HG02759 (cell line): ENCODE measurements around the gene ZFYVE21.
A peak's percentile ranks its signal among the peaks of the same experiment; 100 is the strongest.

Source experiments
- ATAC-seq: cut with Tn5 transposase; IDR thresholded peaks from one replicate; pipeline ENCODE4 v1.9.1; 2021; ENCODE audit warnings: mild to moderate bottlenecking, moderate library complexity; ENCODE audit not compliant: unreplicated experiment

ZFYVE21 gene

GRCh38 chr14:103704708-103705107, 10.9 kb upstream of the ZFYVE21 start:
- ATAC-seq, result no peak

DNA sequence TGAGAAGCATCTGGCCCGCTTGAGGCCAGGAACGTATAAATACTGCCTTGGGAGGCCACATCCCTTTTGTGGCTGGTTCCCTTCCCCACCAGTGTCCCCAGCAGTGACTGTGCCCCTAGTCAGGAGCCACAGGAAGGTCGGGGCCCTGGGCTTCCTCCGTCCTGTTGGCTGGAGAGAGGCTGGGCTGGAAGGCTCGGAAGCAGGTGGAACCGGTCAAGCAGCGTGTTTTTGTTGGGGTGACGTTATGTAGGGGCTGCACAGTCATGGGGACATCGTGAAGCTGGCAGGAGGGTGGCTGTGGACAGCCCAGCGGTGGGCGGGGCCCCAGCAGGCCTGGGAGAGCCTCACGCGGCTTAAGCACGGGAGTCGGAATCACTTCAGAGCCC, 10.5 kb upstream of the ZFYVE21 start:
- no peak for ATAC-seq

DNA sequence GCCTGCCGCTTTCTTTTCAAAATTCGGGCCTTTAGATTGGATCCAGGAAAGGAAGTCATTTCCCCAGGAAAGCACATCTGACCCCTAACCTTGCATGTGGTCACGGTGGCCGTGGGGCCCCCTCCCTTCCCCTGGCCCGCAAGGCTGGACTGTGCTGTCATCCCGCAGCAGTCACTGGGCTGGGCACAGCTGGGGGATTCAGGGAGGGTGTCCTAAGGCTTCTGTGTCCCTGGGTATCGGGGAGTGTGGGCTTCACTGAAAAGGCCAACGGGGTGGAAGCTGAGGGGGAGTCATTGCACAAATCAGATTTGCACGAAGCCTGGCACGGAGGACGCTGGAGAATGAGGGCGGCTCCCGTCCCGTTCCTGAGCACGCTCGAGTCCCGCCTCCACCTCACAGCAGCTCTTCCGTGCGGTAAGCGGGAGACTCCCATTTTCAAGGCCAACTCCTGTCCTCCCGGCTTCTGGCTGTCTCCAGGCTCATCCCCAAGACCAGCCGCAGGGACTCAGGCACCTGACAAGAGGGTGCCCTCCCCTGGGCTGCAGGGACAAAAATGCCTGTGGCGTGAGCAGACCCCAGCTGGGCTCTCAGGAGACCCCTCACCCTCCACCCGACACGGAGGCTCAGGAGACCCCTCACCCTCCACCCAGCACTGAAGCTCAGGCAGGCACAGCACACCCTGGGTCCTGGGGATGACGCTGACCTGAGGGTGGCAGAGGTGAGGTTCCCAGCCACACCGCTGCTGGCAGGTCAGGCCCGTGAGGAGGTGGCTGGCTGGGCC, 9.9 kb upstream of the ZFYVE21 start:
- ATAC-seq, result no peak

DNA sequence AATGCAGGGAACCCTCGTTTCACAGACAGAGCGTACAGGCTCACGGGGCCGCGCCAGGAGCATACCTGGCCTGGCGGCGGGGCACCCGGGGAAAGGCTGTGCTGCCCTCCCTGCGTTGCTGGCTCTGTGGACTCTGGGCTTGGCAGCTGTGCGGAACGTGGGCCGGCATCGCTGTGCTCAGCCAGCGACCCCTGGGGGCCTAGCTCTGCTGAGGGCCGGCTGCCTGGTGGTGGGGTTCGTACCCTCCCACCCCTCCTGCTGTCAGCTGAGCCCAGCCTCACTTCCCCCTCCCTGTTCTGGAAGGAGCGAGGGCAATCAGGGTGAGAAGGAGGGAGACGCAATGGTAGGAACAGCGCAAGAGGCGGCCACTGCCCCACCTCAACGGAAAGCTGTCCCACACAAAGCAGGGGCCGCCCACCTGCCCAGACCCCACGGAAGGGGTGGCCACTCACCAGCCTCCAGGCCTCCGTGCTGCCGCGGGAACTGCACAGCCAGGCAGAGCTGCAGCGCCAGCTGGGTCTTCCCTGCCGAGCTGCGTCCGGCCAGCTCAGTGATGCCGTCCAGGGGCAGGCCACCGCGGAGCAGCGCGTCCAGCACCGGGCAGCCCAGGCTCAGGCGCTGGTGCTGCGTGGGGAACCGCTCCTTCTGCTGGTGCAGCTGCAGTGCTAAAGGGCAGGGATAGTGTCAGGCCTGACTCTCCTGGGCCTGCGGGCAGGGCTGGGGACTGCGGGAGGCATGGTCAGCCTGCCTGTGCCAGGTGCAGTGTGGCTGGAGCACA, 8.9 kb upstream of the ZFYVE21 start:
- no peak for ATAC-seq

GRCh38 chr14:103707329-103708263, 8.0 kb upstream of the ZFYVE21 start:
- ATAC-seq, result no peak

GRCh38 chr14:103708750-103709187, 6.8 kb upstream of the ZFYVE21 start:
- no peak for ATAC-seq

DNA sequence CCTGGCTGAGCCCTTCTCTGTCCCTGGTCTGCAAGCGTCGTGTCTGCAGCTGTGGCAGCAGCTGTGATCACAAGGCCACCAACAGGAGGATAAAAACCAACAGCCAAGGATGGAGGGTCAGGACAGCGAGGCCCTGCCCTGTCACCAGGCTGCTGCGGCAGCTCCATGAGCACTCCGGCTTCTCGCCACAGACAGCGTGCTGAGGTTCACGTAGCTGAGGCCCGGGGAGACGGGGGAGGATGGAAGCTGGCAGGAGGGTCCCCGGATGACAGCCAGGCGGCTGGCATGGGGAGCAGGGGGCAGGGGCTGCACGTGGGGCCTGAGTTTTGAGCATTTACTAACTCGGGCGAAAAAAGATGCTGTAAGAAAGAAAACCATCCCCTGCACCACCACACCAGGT, 5.8 kb upstream of the ZFYVE21 start:
- no peak for ATAC-seq

- no peak for ATAC-seq
Measured at GRCh38 chr14:103710771-103711377, 4.7 kb upstream of the ZFYVE21 start.

DNA sequence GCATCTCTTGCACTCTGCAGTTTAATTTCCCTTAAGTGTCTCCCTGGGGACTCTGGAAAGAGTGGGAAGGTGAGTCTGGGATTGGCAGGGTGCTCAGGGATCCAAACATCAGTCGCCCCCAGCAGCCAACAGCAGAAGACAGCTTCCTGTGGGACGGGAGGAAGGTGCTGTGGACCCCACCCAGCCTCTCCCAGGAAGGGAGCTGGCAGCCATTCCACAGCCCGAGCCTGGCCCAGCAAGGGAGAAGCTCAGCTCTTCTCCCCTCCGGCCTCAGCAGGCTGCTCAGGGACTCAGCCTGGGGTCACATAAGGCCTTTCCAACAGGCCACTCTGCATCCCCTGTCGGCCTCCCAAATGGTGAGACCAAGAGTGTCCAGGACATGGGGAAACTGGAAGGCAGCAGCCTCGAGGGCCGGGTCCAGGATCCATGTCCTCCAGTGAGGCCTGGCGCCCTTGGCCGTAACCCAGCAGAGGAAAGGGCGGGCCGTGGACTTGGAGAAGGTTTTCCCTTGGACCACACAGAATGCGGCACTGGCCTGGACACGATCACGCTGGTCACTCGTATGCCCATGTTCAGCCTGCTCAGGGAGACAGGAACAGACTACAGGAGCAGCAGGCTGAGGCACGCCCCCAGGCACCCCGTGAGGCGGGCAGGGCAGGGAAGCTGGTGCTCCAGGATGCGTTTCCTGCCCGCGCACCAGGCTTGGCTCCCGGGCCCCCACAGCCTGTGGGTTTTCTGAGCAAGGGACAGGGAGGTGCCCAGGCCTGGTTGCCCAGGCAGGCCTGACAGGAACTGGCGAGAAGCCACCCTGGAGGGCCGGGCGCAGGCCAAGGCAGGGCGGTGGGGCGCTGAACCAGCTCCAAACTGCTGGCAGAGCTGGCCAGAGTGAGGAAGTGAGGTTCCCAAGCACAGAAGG, 3.8 kb upstream of the ZFYVE21 start:
- no peak for ATAC-seq

GRCh38 chr14:103712633-103713247, 2.9 kb upstream of the ZFYVE21 start:
- ATAC-seq, result no peak

DNA sequence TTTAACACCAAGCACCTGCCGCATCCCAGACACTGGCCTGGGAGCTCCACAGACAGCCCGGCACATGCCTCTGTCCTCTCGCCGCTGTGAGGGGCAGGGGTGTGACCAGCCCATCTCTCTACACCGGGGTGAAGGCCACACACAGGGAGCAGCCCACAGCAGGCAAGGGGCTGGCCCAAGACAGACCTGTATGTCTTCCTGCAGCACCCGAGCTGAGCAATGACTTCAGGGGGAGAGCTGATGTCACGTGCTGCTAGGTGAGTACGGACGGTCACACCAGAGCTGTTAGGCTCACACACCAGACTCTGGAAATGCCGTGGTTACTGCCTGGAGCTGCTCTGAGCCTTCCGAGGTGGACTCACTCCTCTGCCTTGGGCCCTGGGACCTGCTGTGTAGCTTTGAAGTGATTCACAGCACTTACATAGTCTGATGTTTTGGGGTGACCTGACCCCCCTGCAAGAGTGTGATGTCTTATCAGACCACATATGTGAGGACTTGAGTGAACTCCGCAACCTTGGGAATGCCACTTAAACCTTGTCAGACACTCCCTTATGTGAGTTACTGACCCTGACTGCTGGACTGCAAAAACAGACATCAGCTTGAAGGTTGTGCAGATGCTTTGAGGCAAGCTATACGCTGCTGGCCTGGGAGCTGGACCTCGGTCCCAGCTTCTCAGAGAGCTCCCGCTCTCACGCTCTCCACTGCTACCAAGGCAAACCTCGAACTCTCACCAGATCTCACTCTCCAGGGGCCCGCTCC, 2.1 kb upstream of the ZFYVE21 start:
- ATAC-seq, result no peak

- no peak for ATAC-seq
Measured at GRCh38 chr14:103714063-103714724, 1.4 kb upstream of the ZFYVE21 start.

DNA sequence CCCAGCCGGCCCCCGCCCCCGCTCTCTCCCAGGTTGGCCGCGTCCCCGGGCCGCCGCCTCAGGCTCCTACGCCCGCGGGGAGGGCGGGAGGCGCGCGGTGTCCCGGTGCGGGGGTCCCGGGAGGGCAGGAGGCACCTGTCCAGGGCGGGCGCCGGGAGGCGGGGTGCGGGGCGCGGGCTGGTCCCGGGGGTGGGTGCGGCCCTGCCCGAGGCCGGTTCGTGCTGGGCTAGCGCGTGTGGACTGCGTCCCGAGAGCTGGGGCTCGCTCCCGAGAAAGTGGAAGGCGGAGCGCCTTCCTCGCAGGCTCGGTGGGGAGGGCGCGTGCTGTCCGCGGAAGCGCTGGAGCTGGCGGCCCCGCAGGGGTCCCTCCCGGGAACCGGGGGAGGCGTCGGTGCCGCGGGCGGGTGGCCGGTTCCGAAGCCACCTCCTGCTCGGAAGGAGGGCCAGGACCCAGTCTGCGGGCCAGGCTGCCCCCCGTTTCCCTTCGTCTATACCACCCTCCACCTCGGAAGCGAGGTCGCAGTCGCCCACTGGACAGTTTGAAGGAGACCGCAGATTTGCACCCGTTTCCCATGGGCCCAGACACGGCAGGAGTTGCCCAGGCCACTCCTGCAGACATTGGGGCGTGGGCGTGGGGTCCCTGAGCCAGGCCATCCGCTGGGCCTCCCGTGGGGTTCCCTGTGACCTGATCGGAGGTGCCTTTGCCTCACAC, 636 bp downstream of the ZFYVE21 start:
- ATAC-seq, result peak; percentile 2

DNA sequence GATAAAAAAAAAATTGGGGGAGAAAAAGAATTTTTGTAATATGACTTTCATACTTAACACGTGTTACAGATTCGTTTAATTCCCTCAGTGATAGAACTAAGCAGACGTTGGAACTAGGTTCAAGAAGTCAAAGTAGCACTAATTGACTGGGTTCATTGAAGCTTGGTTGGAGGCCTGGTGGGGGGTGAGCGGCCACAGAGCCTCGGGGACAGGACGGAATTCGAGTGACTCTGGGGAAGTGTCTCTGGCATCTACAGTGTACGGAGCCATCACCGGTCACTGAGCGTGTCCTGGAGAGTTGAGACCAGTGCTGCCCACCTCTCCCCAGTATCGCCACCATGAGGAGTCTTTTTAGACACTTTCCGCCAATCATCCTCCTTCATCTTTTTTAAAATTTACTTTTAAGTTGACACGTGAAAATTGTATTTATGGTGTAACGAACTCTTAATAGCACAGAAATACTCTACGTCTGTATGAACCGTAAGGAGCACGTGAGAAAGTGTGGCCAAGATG, 1.3 kb downstream of the ZFYVE21 start:
- no peak for ATAC-seq

DNA sequence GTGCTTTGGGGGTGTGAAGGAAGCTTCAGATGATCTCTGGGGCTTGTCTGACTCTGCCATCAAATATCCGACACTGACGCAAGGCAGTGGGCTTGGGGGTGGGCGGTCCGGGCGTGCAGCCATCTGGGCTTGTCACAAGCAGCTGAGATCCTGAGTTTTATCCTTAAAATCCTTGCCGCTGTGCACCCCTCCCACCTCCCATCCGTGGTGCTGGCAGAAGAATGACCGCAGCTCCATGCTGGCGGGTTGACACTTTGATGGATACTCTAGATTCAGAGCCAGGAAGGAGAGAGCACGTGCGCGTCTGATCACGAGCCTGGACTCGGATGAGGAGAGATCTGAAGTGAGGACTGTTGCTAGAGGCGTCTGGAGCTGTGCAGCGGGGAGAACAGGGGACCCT, 3.0 kb downstream of the ZFYVE21 start:
- ATAC-seq, result no peak

DNA sequence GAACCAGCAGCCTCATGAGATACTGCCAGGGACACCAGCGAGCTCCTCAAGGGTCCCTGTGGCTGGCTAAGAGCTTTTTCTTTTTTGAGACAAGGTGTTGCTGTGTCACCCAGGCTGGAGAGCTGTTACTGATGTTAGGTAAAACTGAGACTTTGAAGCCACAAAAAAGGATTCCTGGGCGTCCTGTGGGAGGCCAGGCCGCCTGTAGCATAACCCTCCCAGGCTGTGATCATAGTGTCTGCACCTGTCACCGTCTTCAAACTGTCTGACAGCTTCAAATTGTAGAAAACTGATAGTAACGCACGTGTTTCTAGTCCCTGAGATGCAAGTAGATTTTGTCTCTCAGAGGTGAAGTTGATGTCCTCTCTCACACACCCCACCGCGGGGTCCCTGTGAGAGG, 4.1 kb downstream of the ZFYVE21 start:
- no peak for ATAC-seq
